Smooth muscle cell (in vitro differentiated cells): Measurements from ENCODE around the gene MRPS25. TPM values are rescaled to one million over a fixed set of nuclear protein-coding genes. Genes with fewer than 3 reads are reported as not detected.
A peak's percentile ranks its signal among the peaks of the same experiment; 100 is the strongest.

Source experiments
- DNase-seq: peaks from one replicate; lab custom pipeline; 2025; ENCODE audit not compliant: unreplicated experiment; lab: John Stamatoyannopoulos, UW
- H2AFZ ChIP-seq: fragments of 200-600 bp; sonication (generic); 2 replicates; pipeline ENCODE4 v1.6.0; 2016; ENCODE audit warnings: antibody characterized with exemption, low read depth, mild to moderate bottlenecking
- H3F3A ChIP-seq: fragments of 200-600 bp; sonication (generic); 2 replicates; pipeline ENCODE4 v1.6.0; 2017; ENCODE audit warnings: antibody characterized with exemption, low read depth
- H3K27ac ChIP-seq: fragments of 200-600 bp; sonication (generic); 2 replicates; pipeline ENCODE4 v1.5.1; 2016; ENCODE audit warnings: low read depth, mild to moderate bottlenecking
- H3K27me3 ChIP-seq: fragments of 200-600 bp; sonication (generic); 2 replicates; pipeline ENCODE4 v1.6.1; 2016; ENCODE audit warnings: low read depth, mild to moderate bottlenecking
- H3K36me3 ChIP-seq: fragments of 200-600 bp; sonication (generic); 2 replicates; pipeline ENCODE4 v1.5.1; 2016; ENCODE audit warnings: low read depth
- H3K4me1 ChIP-seq: fragments of 200-600 bp; sonication (generic); 2 replicates; pipeline ENCODE4 v1.5.1; 2016; ENCODE audit warnings: low read depth
- H3K4me2 ChIP-seq: fragments of 200-600 bp; sonication (generic); 2 replicates; pipeline ENCODE4 v1.6.0; 2016; ENCODE audit warnings: mild to moderate bottlenecking
- H3K4me3 ChIP-seq: fragments of 200-600 bp; sonication (generic); 2 replicates; pipeline ENCODE4 v1.5.1; 2016; ENCODE audit warnings: mild to moderate bottlenecking
- H3K79me2 ChIP-seq: fragments of 200-600 bp; sonication (generic); 2 replicates; pipeline ENCODE4 v1.6.0; 2016; ENCODE audit warnings: low read depth, mild to moderate bottlenecking
- H3K9ac ChIP-seq: fragments of 200-600 bp; sonication (generic); 2 replicates; pipeline ENCODE4 v1.6.0; 2016; ENCODE audit warnings: low read depth
- H3K9me3 ChIP-seq: fragments of 200-600 bp; sonication (generic); replicated peaks from 2 replicates; pipeline ENCODE4 v1.5.1; 2016; ENCODE audit warnings: low read depth
- H4K20me1 ChIP-seq: fragments of 200-600 bp; sonication (generic); 2 replicates; pipeline ENCODE4 v1.6.0; 2016; ENCODE audit warnings: low read depth
- WGBS: methylation state at CpG from one replicate; pipeline ENCODE4 v1.1.7; 2016; ENCODE audit warnings: low lambda C conversion rate; 5-methylcytosine and 5-hydroxymethylcytosine counted together
- polyA plus RNA-seq: library from polyadenylated mRNA; unstranded; fragments of >200 nt; fragmentation: Nextera tagmentation; extraction: Ambion mirVana; gene quantifications from 2 replicates; pipeline ENCODE4 v1.2.1, GENCODE V29; 2016
- total RNA-seq: library from RNA; depleted of rRNA; stranded (reverse); fragments of >200 nt; gene quantifications from 2 replicates; pipeline ENCODE4 v1.2.3, GENCODE V29; 2014
- TF ChIP-seq, protein P1 (sequence below): fragments of 200-600 bp; sonication (generic); IDR thresholded peaks from 2 replicates; pipeline ENCODE4 v1.5.1; 2017; ENCODE audit warnings: borderline replicate concordance, mild to moderate bottlenecking, antibody characterized with exemption; ENCODE audit not compliant: insufficient read depth, poor library complexity, severe bottlenecking

MRPS25 gene
- total and polyA plus RNA-seq, 2 experiments from 2014 or later: 18.9 to 22.1 TPM

DNA sequence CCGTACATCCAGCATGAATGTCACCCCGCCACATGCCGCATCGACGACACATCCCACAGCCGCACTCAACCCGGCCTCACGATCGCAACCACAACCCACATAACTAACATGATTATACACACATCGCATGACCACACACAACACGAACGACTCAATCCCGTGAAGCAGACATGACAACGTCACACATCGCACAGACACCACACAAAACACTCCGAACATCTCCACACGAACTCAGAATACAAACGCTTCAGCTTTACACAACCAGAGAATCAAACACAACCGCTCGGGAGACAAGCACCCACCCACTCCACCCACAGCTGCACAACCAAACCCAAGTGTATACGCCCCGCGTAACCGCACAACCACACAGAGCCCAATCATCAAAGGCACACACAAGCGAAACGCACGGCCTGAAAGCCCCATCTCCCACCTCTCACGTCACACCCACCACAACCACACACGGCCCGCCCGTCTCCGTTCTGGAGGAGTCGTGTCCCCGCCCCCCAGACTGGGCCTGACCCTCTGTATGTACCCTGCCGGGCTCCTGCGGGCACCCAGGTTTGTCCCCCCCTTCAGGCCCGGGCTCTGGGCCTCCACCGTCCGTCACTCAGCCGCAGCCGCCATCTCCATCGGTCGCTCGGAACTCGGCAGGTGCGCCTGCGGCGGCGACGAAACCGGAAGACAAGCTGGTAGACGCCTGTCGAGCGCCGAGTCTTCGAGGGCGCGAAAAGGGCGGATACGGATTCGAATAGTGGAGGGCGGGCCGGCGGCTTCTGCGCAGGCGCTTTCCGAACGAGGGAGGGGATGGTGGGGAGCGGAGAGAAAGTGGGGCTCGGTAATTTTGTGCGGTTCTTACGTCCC lies 33.6 kb upstream of the MRPS25 start, which contains the start of gene RBSN:
TSS of gene RBSN (minus strand) at position 646 of the 861 bp plus-strand sequence. CDS start 3,028 bp downstream, outside the sequence.
- Histone ChIP-seq H4K20me1 (peaks cover 21% of the 10 kb centered on the region), H3K27me3 (no peaks in the 10 kb centered on the region), H2AFZ (peak within 1 kb of the TSS; percentile 91), H3K9me3 (no peaks in the 10 kb centered on the region), H3K36me3 (peaks cover 5% of the 10 kb centered on the region), H3K9ac (peak within 1 kb of the TSS; percentile 98), H3F3A (no peaks in the 10 kb centered on the region), H3K4me2 (peak within 1 kb of the TSS; percentile 92), H3K4me3 (peak within 1 kb of the TSS; percentile 84), H3K4me1 (peaks cover 7% of the 10 kb centered on the region), H3K79me2 (peaks cover 21% of the 10 kb centered on the region), H3K27ac (peak within 1 kb of the TSS; percentile 93)
- WGBS: under 1% methylated on average over 71 of the region's 72 CpGs
- peak; percentile 77 for DNase-seq
- TF ChIP-seq, protein P1, sequence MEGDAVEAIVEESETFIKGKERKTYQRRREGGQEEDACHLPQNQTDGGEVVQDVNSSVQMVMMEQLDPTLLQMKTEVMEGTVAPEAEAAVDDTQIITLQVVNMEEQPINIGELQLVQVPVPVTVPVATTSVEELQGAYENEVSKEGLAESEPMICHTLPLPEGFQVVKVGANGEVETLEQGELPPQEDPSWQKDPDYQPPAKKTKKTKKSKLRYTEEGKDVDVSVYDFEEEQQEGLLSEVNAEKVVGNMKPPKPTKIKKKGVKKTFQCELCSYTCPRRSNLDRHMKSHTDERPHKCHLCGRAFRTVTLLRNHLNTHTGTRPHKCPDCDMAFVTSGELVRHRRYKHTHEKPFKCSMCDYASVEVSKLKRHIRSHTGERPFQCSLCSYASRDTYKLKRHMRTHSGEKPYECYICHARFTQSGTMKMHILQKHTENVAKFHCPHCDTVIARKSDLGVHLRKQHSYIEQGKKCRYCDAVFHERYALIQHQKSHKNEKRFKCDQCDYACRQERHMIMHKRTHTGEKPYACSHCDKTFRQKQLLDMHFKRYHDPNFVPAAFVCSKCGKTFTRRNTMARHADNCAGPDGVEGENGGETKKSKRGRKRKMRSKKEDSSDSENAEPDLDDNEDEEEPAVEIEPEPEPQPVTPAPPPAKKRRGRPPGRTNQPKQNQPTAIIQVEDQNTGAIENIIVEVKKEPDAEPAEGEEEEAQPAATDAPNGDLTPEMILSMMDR: no peak

DNA sequence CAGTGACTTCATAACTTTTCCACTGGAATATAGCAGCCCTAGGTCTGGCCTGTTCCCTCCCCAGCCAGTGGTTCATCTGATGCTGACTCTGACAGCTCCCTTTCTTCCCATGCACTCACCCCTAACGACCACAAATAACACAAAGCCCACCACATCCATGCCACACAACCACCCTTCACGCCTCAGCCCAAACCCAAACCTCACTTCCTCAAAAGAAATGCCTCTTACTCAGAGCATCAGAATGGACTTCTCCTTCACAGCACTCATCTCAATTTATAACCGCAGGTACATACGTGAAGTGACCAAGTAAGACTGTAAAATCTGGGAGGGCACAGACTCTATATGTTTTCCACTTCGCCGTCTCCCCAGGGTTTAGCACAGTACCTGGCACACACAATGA lies 32.8 kb upstream of the MRPS25 start:
- Histone ChIP-seq H3K27ac (peak overlapping the region; percentile 51), H3K4me3 (peak overlapping the region; percentile 84), H3K4me2 (peak overlapping the region; percentile 92), H3K27me3 (no peaks in the 10 kb centered on the region), H3F3A (no peaks in the 10 kb centered on the region), H3K36me3 (peaks cover 5% of the 10 kb centered on the region), H3K9ac (peak overlapping the region; percentile 98), H3K9me3 (no peaks in the 10 kb centered on the region), H3K79me2 (peaks cover 21% of the 10 kb centered on the region), H3K4me1 (peaks cover 7% of the 10 kb centered on the region), H4K20me1 (peaks cover 21% of the 10 kb centered on the region), H2AFZ (no peak overlapping the region)
- DNase-seq: no peak
- TF ChIP-seq, protein P1: no peak
- WGBS: 66% methylated on average over 6 of the region's 6 CpGs

DNA sequence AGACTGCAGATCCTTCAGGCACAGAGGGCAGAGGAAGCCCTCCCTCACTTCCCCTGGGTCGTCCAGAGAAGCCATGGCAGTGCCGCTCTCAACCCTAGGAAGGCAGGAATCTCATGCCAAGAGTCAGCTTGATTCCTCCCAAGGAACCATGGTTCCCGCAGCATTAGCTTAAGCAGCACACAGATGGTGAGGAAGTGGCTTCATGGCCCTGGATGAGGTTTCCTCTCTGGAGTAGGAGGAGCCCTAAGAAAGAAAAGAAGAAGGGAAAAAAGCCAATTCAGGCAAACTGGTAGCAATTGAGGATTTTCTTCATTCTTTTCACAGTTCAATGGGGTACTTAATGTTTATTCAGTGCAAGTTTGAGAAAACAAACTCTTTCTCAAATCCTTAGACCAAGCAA lies 30.9 kb upstream of the MRPS25 start:
- TF ChIP-seq, protein P1: no peak
- Histone ChIP-seq H3K9ac (no peak overlapping the region), H3K4me3 (no peak overlapping the region), H3K4me2 (no peak overlapping the region), H2AFZ (no peak overlapping the region), H3K4me1 (peaks cover 7% of the 10 kb centered on the region), H3F3A (no peaks in the 10 kb centered on the region), H3K9me3 (no peaks in the 10 kb centered on the region), H3K27ac (no peak overlapping the region), H3K27me3 (no peaks in the 10 kb centered on the region), H3K79me2 (peaks cover 21% of the 10 kb centered on the region), H4K20me1 (peaks cover 21% of the 10 kb centered on the region), H3K36me3 (peaks cover 5% of the 10 kb centered on the region)
- WGBS: 92% methylated on average over 3 of the region's 3 CpGs
- no peak for DNase-seq
